Measurements from ENCODE around the gene PLCG1.

GRCh38 chr20:41101660-41102059 is 35.7 kb upstream of the PLCG1 start:
- TF ChIP-seq, protein P1, sequence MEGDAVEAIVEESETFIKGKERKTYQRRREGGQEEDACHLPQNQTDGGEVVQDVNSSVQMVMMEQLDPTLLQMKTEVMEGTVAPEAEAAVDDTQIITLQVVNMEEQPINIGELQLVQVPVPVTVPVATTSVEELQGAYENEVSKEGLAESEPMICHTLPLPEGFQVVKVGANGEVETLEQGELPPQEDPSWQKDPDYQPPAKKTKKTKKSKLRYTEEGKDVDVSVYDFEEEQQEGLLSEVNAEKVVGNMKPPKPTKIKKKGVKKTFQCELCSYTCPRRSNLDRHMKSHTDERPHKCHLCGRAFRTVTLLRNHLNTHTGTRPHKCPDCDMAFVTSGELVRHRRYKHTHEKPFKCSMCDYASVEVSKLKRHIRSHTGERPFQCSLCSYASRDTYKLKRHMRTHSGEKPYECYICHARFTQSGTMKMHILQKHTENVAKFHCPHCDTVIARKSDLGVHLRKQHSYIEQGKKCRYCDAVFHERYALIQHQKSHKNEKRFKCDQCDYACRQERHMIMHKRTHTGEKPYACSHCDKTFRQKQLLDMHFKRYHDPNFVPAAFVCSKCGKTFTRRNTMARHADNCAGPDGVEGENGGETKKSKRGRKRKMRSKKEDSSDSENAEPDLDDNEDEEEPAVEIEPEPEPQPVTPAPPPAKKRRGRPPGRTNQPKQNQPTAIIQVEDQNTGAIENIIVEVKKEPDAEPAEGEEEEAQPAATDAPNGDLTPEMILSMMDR (IDR thresholded peaks at IDR 0.05): no peak
- TF ChIP-seq POLR2A (IDR thresholded peaks at IDR 0.05): no peak
